T-cell (primary cell): Measurements from ENCODE around the gene JPH3. TPM values are rescaled to one million over a fixed set of nuclear protein-coding genes. Genes with fewer than 3 reads are reported as not detected.

Experiments
- ATAC-seq, 4 experiments: fragments of 200-7000 bp in 3 of 4; fragments of 150-1000 bp in 1 of 4; cut with Tn5 transposase; replicated peaks in 1 of 4; 1 replicate in 3 of 4; 2 replicates in 1 of 4; pipeline ENCODE4 v1.10.0; 2021; ENCODE audit warnings: moderate library complexity in 3 of 4, mild to moderate bottlenecking in 2 of 4, moderate number of reproducible peaks in 1 of 4
- CTCF ChIA-PET, 2 donors: fragments of 300-600 bp; sonication (Branson Sonifier 250); formaldehyde crosslinking; loops; one replicate each; lab custom pipeline; 2022; ENCODE audit warnings: antibody characterized with exemption in 2 of 2; lab: Charles Lee
- POLR2A ChIA-PET, 2 donors: fragments of 300-600 bp; sonication (Branson Sonifier 250); formaldehyde crosslinking; loops; one replicate each; lab custom pipeline; 2022; ENCODE audit warnings: antibody characterized with exemption in 2 of 2; lab: Charles Lee
- DNase-seq, 35 experiments: peaks; one replicate each; pipeline versions ENCODE4 v3.0.0 to v3.0.0-alpha.2; 2013 to 2023
- H3K27ac ChIP-seq: one replicate; pipeline ENCODE4 v1.5.1; 2013; ENCODE audit warnings: low read length
- H3K27me3 ChIP-seq, 2 experiments: replicated peaks in 1 of 2; 1 replicate in 1 of 2; 2 replicates in 1 of 2; pipeline versions ENCODE4 v1.6.1 to v1.7.0; 2013; ENCODE audit warnings: low read length in 1 of 2, mixed read lengths in 1 of 2; ENCODE audit not compliant: control insufficient read depth in 2 of 2, insufficient read depth in 2 of 2; ENCODE audit errors: extremely low read depth in 1 of 2
- H3K36me3 ChIP-seq, 2 donors: 1 replicate in 1 of 2; 2 replicates in 1 of 2; pipeline versions ENCODE4 v1.6.1 to v1.7.0; 2013; ENCODE audit warnings: low read length in 1 of 2; ENCODE audit not compliant: control insufficient read depth in 2 of 2, insufficient read depth in 1 of 2; ENCODE audit errors: extremely low read depth in 1 of 2
- H3K4me1 ChIP-seq, 2 experiments: 1 replicate in 1 of 2; 2 replicates in 1 of 2; pipeline versions ENCODE4 v1.6.1 to v1.7.0; 2013; ENCODE audit warnings: low read length in 2 of 2, mixed read lengths in 1 of 2; ENCODE audit not compliant: insufficient read depth in 2 of 2, control insufficient read depth in 1 of 2; ENCODE audit errors: extremely low read depth in 1 of 2
- H3K4me3 ChIP-seq, 2 donors: 1 replicate in 1 of 2; 2 replicates in 1 of 2; pipeline versions ENCODE4 v1.5.1 to v1.7.0; 2013; ENCODE audit warnings: mild to moderate bottlenecking in 2 of 2, low read length in 1 of 2, moderate library complexity in 1 of 2; ENCODE audit not compliant: control insufficient read depth in 1 of 2; ENCODE audit errors: extremely low read depth in 1 of 2
- H3K9me3 ChIP-seq: 2 replicates; pipeline ENCODE4 v1.7.0; 2013
- H3K27ac Mint-ChIP-seq, 2 donors: one replicate each; pipeline ENCODE4 v1.8.0; 2020 to 2021; ENCODE audit warnings: mild to moderate bottlenecking in 2 of 2, mixed read lengths in 2 of 2
- H3K27me3 Mint-ChIP-seq, 2 donors: one replicate each; pipeline ENCODE4 v1.8.0; 2021 to 2022; ENCODE audit warnings: mixed read lengths in 2 of 2
- H3K36me3 Mint-ChIP-seq: one replicate; pipeline ENCODE4 v1.8.0; 2021; ENCODE audit warnings: mixed read lengths
- H3K4me1 Mint-ChIP-seq, 3 donors: one replicate each; pipeline ENCODE4 v1.8.0; 2020 to 2022; ENCODE audit warnings: mixed read lengths in 3 of 3, mild to moderate bottlenecking in 1 of 3
- H3K4me3 Mint-ChIP-seq, 3 donors: one replicate each; pipeline ENCODE4 v1.8.0; 2020 to 2022; ENCODE audit warnings: mild to moderate bottlenecking in 3 of 3, mixed read lengths in 3 of 3, moderate library complexity in 3 of 3
- H3K9me3 Mint-ChIP-seq, 3 donors: one replicate each; pipeline ENCODE4 v1.8.0; 2020 to 2022; ENCODE audit warnings: mixed read lengths in 3 of 3
- WGBS: methylation state at CpG from one replicate; pipeline ENCODE4 v1.1.5; 2013; ENCODE audit warnings: missing lambda C conversion rate; ENCODE audit not compliant: insufficient coverage; 5-methylcytosine and 5-hydroxymethylcytosine counted together
- total RNA-seq, 35 experiments: library from RNA in 6 of 35; stranded (reverse) in 6 of 35; fragments of 120-200 nt in 1 of 35; gene quantifications; one replicate each; pipeline versions ENCODE4 v1.2.1 to v1.2.4 and lab custom pipeline; 2013 to 2026

JPH3 gene
- total RNA-seq, 5 donors from 2014 or later (not counting 1 experiment from before 2014, with no cell fraction given): not detected

DNA sequence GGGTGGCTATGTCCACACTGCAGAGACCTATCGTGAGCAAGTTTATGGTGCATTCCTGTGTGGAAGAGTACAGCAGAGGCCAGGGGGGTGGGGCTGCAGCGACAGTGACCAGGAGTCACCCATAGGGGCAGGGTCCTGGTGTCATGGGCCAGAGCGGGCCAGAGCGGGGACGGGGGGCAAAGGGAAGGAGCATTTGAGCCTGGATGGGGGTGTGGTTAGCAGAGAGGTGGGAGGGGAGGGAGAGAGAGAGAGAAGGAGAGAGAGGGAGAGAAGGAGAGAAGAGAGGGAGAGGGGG lies 17.8 kb downstream of the JPH3 start:
- Mint-ChIP-seq H3K27ac (no peak overlapping the region), H3K36me3 (no peaks in the 10 kb centered on the region), H3K4me3 (no peak overlapping the region), H3K27me3 (peaks cover 6 to 28% of the 10 kb centered on the region in 2 donors), H3K9me3 (no peaks in the 10 kb centered on the region), H3K4me1 (no peaks in the 10 kb centered on the region)
- Histone ChIP-seq H3K9me3 (no peaks in the 10 kb centered on the region), H3K27me3 (peaks cover 0 to 43% of the 10 kb centered on the region in 2 experiments), H3K36me3 (no peaks in the 10 kb centered on the region), H3K27ac (no peak overlapping the region), H3K4me3 (no peak overlapping the region), H3K4me1 (no peaks in the 10 kb centered on the region)
- ATAC-seq: no peak
- ChIA-PET CTCF (no interaction called here), POLR2A (no interaction called here)
- DNase-seq: no peak
- WGBS: 41% methylated on average over 5 of the region's 5 CpGs

GRCh38 chr16:87621550-87621829 lies 19.2 kb downstream of the JPH3 start:
- 78% methylated on average over 8 of the region's 8 CpGs for WGBS
- Mint-ChIP-seq H3K27ac (no peak overlapping the region), H3K27me3 (peaks cover 6 to 24% of the 10 kb centered on the region in 2 donors), H3K36me3 (no peaks in the 10 kb centered on the region), H3K4me3 (no peak overlapping the region), H3K4me1 (no peaks in the 10 kb centered on the region), H3K9me3 (no peaks in the 10 kb centered on the region)
- no peaks in the 10 kb centered on the region for H3K4me1 ChIP-seq
- H3K27ac ChIP-seq: no peak overlapping the region
- H3K27me3 ChIP-seq: peaks cover 0 to 48% of the 10 kb centered on the region in 2 experiments
- H3K9me3 ChIP-seq: no peaks in the 10 kb centered on the region
- DNase-seq: no peak
- POLR2A ChIA-PET: no interaction called here
- no peaks in the 10 kb centered on the region for H3K36me3 ChIP-seq
- CTCF ChIA-PET: no interaction called here
- no peak overlapping the region for H3K4me3 ChIP-seq
- no peak for ATAC-seq

DNA sequence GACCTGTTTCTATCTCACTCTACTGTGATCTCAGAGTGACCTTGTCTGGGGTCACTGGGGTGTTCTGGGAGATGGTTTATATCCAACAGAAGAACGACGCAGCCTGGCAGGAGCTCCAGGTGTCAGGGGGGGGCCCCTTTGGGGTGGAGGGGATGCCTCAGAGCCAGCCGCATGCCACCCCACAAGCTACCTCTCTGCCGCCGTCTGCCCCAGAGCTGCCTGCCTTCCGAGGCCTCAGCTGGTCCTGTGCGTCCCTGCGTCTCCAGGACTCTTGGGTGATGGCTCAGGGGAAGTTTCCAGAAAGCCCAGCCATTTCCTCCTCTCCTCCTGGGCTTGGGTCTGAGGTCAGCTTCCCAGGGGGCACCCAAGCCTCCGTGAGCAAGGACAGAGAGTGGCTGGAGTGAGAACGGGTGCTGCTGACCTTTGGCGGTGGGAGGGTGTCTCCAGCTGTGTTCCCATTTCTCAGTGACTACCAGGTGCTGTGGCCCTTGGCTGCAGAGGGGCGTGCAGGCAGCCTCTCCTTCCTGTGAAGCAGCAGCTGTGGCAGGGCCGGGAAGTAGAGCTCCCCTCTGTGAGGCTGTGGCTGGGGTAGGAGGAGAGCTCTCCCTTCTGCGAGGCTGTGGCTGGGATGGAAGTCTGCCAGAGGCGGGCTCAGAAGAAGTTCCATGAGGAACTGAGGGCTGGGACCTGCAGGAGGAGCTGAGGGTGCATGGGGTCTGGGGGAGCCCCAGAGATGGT lies 19.8 kb downstream of the JPH3 start:
- Histone ChIP-seq H3K4me1 (no peaks in the 10 kb centered on the region), H3K36me3 (no peaks in the 10 kb centered on the region), H3K27me3 (peaks cover 0 to 51% of the 10 kb centered on the region in 2 experiments), H3K4me3 (no peak overlapping the region), H3K27ac (no peak overlapping the region), H3K9me3 (no peaks in the 10 kb centered on the region)
- Mint-ChIP-seq H3K36me3 (no peaks in the 10 kb centered on the region), H3K4me1 (no peaks in the 10 kb centered on the region), H3K27me3 (peaks cover 6 to 23% of the 10 kb centered on the region in 2 donors), H3K9me3 (no peaks in the 10 kb centered on the region), H3K27ac (no peak overlapping the region), H3K4me3 (no peak overlapping the region)
- ChIA-PET CTCF (no interaction called here), POLR2A (no interaction called here)
- no peak for ATAC-seq
- WGBS: 24% methylated on average over 5 of the region's 15 CpGs
- DNase-seq: no peak

- no peak overlapping the region for H3K4me3 ChIP-seq
- H3K27ac ChIP-seq: no peak overlapping the region
- no peaks in the 10 kb centered on the region for H3K36me3 ChIP-seq
- H3K9me3 Mint-ChIP-seq: no peaks in the 10 kb centered on the region
- H3K36me3 Mint-ChIP-seq: no peaks in the 10 kb centered on the region
- no peak overlapping the region for H3K27ac Mint-ChIP-seq
- peaks cover 0 to 53% of the 10 kb centered on the region in 2 experiments for H3K27me3 ChIP-seq
- DNase-seq (no peak), ATAC-seq (no peak)
- no peak overlapping the region for H3K4me3 Mint-ChIP-seq
- no peaks in the 10 kb centered on the region for H3K4me1 Mint-ChIP-seq
- no peaks in the 10 kb centered on the region for H3K4me1 ChIP-seq
- CTCF ChIA-PET: no interaction called here
- H3K27me3 Mint-ChIP-seq: peaks cover 0 to 18% of the 10 kb centered on the region in 2 donors
- WGBS: 73% methylated on average over 4 of the region's 10 CpGs
- H3K9me3 ChIP-seq: no peaks in the 10 kb centered on the region
- POLR2A ChIA-PET: no interaction called here
Observed at GRCh38 chr16:87622756-87623319, 20.5 kb downstream of the JPH3 start.

DNA sequence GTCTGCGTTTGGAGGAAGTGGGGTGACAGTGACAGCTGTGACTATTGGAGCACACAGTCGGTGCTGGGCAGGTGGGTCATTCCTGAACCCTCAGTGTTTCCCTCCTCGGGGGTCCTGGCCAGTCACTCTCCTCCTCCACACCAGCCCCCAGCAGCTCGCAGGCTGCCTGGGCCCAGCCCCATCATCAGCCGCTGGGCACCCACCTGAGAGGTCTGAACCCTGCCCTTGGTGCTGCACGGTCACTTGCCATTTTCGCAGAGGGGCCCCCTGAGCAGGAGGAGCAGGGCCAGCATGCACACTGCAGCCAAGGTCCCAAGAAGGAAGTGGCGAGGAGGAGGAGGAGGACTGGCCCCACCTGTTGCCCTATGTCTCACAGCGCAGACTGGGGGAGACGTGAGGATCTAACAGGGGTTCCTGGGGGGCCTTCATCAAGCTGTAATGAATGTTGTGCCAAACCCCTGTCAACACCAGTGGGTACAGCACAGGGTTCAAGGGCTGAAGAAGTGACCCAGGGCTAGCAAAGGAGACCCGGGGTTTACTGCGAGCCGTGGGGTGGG lies 23.0 kb downstream of the JPH3 start:
- Histone ChIP-seq H3K36me3 (no peaks in the 10 kb centered on the region), H3K4me1 (no peaks in the 10 kb centered on the region), H3K9me3 (no peaks in the 10 kb centered on the region), H3K27ac (no peak overlapping the region), H3K27me3 (peaks cover 0 to 52% of the 10 kb centered on the region in 2 experiments), H3K4me3 (no peak overlapping the region)
- DNase-seq (no peak), ATAC-seq (no peak)
- ChIA-PET CTCF (no interaction called here), POLR2A (no interaction called here)
- Mint-ChIP-seq H3K4me3 (no peak overlapping the region), H3K27ac (no peak overlapping the region), H3K36me3 (no peaks in the 10 kb centered on the region), H3K9me3 (peaks cover 0 to under 1% (median 0%) of the 10 kb centered on the region in 3 donors), H3K4me1 (no peaks in the 10 kb centered on the region), H3K27me3 (peaks cover 4 to 16% of the 10 kb centered on the region in 2 donors)
- 68% methylated on average over 10 of the region's 13 CpGs for WGBS

- ChIA-PET POLR2A (no interaction called here), CTCF (no interaction called here)
- Mint-ChIP-seq H3K27me3 (peaks cover 7 to 13% of the 10 kb centered on the region in 2 donors), H3K36me3 (no peaks in the 10 kb centered on the region), H3K4me3 (no peak overlapping the region), H3K4me1 (no peaks in the 10 kb centered on the region), H3K27ac (no peak overlapping the region), H3K9me3 (peaks cover 4 to 11% (median 5%) of the 10 kb centered on the region in 3 donors)
- H3K36me3 ChIP-seq: no peaks in the 10 kb centered on the region
- H3K27ac ChIP-seq: no peak overlapping the region
- no peaks in the 10 kb centered on the region for H3K9me3 ChIP-seq
- H3K27me3 ChIP-seq: peaks cover 2 to 53% of the 10 kb centered on the region in 2 experiments
- DNase-seq: no peak
- no peaks in the 10 kb centered on the region for H3K4me1 ChIP-seq
- H3K4me3 ChIP-seq: no peak overlapping the region
- ATAC-seq: no peak
- WGBS: 82% methylated on average over 11 of the region's 14 CpGs
Observed at GRCh38 chr16:87626401-87626800, 24.1 kb downstream of the JPH3 start.
